HG02623 (cell line): ENCODE measurements around the gene PDE2A.

Experiments
- ATAC-seq: cut with Tn5 transposase; IDR thresholded peaks from one replicate; pipeline ENCODE4 v1.9.1; 2021; ENCODE audit warnings: moderate library complexity; ENCODE audit not compliant: unreplicated experiment

Gene PDE2A

DNA sequence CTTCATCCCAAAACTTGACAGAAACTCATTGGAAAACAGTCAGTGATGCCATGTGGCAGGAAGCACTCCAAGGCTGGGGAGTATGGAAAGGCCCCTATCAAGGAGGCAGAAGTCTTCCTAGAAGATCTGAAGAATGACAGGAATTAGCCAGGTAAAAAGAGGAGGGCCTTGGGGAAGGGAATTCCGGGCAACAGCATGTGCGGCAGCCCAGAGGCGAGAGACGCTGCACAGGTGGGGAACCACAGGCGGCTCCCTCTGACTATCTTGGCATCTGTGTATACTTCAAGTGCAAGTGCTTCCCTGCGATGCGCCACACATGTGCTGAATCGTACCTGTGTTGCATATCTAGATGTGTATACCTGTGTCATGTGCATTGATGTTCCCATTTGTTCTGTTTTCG lies 12.7 kb downstream of the PDE2A start:
- ATAC-seq: no peak

DNA sequence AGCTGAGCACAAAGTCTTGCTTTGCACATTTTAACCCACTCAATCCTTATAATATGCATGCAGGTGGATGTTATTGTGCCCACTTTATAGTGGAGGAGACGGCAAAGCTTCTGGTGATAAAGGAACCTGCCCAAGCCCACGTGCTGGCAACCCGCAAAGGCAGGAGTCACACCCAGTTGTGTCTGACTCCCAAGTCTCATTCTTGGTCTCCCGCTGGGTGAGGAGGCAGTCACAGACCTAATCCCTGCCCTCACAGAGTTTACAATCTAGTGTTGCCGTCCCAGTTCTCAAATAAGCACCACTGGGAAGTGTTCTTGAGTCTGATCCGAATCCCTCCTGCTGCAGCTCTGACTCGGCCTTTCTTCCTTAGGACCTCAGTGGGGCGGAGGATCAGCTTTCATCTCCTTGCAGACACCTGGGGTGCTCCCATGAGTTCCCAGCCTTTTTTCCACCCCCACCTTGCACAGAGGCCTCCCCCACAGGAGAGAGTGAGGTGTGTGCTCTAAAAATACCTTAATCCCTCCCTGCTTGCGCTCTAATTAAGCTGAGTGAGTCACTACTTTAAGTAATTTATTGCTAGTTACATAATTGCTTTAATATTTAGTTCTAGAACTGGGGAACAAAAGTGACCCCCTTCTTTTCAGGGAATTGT lies 15.1 kb downstream of the PDE2A start:
- ATAC-seq: no peak

DNA sequence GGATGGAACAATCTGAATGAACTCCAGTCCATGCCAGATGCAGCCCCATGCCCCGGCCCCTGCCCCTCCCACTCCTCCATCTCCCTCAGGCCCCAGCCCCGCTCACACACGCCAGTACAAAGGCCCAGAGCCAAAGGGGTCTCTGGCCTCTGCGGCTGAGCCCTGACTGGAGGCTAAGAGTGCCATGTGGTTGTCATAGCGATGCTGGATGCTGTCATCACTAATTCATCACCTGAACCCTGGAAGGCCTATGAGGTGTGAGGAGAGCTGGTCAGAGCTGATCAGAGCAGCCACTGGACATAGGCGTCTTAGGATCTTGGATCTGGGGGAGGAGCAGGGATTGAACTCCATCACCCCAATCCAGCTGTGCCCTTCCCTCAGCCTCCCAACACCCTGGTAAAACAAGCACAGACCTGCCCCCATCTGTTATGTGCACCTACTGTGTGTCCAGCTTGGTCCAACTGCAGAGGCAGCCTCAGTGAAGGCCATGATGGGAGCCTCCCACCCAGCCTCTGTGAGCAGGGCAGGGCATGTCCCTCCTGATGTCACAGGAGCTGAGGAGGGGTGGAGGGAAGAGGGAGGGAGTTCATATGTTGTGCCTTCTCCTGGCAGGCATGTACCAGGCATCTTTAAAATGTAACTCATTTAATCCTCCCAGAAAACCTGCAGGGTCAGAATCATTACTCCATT lies 16.7 kb downstream of the PDE2A start:
- no peak for ATAC-seq

DNA sequence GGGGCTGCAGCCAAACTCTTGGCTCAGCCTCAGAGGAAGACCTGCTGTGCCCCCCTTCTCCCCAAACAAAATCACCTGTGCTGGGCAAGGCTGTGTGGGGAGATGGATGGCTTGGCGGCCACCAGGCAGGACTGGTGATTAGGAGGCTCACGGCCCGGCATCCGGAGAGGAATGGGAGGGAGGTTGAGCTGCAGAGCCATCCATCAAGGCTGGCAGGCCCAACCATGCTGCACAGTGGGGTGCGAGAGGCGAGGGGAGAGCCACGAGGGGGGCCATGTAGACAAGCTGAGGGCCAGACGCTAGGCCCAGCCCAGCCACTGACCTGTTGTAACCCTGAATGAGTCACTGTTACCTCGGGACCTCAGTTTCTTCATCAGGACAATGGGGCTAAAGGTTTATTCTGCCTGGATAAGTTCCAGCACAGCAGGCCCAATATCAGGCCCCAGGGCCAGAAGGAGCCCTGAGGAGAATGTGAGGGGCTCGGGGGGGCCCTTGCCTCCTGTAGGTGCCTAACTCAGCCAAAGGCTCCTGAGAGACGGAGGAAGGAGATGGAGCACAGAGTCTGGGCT lies 18.2 kb downstream of the PDE2A start:
- ATAC-seq: no peak

DNA sequence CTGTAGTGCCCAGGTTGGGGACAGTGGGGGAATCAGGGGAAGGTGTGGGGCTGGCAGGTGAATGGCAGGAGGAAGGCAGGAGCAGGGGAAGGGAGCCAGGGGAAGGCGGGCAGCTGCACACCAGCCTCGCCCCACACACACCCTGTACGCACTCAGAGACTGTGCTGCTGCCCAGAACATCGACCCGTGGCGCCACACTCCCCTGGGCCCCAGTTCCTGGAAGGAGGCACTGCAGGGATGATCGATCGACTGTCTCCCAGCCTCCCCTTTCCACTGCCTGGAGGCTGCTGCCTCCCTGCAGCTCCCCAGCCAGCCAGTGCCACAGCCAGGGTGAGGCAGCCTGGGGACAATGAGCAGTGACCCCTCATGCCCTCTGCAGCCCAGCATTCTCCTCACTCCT lies 19.2 kb downstream of the PDE2A start:
- no peak for ATAC-seq

DNA sequence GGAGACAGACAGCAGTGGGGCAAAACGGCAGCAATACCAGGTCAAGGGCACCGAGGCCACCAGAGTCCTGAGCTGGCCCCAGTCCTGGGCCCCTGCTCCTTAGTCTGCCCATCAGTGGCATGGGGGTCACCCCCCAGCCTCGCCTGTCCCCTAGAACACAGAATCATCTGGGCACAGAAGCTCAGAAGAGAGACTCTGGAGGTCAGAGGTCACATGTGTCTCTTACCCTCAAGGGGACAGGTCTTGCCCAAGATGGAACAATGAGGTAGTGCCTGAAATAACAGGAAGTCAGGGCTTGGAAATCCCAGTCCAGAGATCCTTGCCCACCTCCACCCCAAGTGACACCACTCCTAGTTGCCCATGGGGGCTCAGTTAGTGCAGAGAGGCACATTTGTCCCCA lies 20.6 kb downstream of the PDE2A start:
- no peak for ATAC-seq

DNA sequence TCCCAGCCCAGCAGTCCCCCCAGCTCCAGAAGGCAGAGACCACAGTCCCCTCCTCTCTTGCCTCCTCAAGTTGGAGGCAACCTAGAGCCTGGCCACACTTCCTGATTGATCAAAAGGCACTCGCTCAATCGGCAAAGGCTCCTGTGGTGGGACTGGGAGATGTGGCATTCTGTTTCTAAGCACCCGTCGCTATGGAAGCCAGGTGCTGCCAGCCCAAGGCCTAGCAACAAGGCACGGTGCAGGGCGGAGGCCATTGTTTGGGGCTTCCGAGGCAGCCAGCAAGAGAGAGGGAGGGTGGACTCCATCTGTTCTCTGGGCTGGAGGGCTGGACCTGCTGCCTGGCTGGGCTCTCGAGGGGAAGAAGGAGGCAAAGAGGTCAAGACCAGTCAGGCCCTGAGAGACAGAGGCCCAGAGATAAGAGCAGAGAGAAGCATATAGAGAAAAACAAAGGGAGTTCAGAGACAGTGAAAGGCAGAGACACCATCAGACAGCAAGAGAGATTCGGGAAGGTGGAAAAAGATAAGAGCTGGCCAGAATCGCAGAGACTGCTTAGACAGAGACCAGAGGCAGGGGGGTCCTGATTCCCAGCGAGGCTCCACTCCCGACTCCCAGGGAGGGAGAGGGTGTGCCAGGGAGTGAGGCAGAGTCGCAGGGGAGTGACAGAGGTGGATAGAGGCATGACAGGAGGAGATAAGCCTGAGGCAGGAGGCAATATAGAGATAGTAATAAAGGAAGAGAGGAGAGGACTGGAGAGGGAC lies 21.2 kb downstream of the PDE2A start:
- no peak for ATAC-seq

DNA sequence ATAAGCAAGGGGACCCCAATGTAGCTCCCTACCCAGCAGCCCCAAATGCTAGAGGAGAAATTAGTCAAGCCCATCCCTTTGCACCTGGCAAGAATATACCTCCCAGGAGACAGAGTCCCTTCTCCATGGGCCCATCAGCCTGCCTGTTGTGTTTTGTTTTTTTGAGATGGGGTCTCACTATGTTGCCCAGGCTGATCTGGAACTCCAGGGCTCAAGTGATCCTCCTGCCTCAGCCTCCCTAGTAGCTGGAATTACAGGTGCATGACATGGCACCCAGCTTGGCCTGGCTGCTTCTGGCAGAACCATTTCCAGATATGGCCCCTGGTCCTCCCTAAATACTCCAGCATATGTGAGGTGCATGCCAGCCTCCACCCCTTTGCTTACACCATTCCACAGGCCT lies 22.1 kb downstream of the PDE2A start:
- ATAC-seq: no peak

DNA sequence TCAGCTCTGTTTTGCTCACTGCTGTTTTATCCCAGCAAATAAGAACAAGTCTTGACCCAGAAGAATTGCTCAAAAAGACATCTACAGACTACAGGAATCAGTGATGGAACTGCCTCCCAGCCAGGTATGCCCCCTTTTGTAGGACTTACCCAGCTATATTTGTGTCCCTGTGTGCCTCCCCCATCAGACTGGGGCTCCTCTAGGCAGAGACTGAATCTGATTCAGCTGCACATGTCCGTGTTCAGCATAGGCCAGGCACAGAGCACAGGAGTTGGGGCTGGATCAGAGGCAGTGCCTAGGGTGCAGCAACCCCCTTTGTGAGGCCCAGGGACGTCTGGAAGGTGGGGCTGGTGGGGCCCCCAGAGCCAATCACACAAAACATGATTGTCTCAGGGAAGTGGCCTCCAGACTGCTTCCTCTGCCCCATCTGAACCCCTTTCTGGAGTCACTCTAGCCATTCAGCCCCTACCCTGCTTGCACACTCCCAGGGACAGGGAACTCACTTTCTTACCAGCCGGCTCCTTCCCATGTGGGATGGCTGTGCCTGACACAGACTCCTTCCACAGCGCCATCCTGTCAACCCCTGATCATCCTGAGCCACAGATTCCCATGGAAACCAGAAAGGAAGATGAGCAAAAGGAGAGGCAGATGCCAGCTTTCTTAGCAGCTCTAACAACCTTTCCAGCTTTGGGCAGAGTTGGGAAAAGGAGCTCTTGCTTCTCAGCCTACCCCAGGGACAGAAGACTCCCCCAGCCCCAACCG lies 24.8 kb downstream of the PDE2A start:
- ATAC-seq: no peak

DNA sequence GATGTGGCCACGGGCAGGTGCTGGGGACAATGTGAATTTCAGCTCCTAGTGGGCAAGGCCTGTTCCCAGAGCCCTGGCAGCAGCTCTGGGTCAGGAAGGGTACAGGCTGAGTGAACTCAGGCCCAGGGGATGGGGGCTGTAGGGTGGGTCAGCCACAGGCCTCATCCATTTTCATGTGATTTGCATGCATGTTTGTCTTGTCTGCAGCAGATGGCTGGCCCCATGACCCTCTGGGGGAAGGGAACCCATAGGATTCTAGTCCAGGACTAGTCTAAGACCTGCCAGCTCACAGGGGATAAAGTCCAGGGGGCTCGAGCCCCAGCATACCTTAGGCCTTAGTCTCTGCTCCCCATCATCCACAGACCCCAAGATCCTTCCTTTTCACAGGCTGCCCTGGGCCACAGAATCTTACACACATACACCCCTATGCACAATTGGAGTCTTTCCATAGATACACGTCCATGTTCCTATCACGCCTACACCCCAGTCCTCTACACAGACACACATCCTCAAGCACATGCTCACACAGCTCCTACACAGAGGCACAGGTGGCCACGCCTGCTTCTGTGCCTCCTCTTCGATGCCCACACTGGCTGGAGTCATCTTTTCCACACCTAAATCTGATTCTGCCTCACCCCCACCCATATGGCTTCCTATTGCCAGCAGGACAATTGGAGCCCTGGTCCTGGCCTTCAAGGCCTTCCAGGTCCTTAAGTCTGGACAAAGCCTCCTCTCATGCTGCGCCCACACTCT lies 25.7 kb downstream of the PDE2A start:
- no peak for ATAC-seq

DNA sequence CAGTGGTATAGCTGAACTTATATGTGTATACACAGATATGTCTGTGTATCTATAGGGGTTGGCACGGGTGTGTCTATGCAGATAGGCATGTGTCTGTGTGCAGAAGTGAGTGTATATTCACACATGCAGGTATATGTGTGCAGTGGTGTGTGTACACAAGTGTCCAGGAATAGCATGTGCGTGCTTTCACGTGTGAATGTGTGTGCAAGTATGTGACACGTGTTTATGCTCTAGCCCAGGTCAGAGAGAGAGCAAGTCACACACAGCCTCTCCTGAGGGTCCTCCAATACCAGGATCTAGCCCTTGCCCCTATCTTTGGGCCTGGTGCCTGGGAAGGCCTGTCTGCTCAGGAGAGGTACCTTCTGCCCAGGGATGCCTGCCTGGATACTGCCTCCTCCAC lies 26.3 kb downstream of the PDE2A start:
- no peak for ATAC-seq

DNA sequence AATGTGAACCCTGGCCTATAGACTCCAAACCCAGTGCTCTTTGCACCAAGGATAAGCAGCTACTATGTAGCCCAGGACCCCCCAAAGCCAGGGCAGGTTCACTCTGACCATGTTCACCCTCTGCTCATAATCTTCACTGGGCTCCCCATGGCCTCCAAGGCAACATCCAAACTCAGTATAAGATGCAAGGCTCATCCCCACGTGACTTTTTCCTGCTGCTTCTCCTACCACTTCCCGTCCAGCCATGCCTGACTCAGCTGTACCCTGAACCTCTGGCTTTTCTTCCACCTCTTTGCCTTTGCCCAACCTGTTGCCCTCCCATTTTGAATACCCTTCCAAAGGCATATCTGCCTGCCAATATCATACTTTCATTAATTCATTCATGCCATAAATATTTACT lies 27.8 kb downstream of the PDE2A start:
- no peak for ATAC-seq

DNA sequence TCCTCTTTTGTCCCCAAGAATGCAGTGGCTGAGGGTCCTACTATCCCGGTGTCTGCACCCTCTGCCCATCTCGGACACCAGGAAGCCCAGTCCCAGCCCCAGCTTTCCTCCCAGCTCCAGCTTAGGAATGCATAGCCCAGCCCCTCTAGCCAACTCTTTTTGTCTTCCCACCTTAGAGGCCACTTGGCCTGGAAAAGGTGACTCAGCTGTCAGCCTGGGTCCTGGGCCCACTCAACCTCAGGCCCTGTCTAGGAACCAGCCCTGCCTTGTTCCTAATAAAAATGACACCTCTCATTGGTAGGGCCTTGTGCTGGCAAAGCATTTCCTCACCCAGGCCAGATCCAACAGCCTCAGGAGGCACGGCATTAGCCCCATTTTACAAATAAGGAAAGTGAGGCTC lies 28.2 kb downstream of the PDE2A start:
- ATAC-seq: no peak

DNA sequence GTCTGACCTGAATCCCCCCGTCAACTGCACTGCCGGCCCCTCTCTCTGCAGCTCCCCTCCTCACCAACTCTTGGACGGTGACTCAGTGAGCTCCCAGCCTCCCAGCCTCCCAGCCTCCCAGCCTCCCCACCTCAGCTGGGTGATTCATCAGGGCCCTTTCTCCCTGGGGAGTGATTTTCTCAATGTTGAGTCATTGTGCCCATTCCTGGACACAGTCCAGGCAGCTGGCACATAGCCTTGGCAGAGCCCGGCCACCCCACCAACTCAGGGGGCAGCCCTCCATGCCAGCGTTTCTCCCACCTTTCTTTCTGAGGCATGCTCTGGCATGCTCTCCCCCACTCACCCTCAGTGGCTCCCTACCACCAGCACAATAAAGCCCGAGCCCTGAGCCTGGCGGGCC lies 30.7 kb downstream of the PDE2A start:
- no peak for ATAC-seq

DNA sequence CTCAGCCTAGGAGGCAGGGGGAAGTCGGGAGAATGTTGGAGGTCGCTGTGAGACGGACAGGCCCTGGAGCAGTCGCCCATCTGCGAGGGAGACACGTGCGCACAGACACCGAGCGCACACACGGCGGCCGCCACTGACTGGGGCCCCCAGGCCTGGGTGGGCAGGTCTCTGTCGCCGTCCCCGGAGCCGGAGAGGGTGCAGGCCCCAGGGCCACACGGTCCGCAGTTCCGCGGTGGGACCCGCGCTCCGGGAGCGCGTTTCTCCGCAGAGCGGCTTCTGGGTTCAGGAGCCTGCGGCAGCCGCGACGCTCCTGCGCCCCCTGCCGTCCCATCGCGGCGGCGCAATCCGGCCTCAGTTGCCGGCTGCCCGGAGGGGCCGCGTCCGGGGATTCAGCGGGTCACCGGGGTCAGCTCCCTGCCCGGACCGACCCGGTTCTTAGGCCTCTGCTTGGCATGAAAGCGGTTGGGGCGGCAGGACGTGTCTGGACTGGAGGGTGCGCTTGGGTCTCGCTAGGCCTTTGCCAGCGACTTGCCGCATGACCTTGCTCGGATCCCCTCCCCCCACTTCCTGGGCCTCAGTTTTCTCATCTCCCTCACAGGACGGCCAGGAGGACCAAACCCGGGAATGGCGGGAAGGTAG lies 31.2 kb downstream of the PDE2A start:
- no peak for ATAC-seq

DNA sequence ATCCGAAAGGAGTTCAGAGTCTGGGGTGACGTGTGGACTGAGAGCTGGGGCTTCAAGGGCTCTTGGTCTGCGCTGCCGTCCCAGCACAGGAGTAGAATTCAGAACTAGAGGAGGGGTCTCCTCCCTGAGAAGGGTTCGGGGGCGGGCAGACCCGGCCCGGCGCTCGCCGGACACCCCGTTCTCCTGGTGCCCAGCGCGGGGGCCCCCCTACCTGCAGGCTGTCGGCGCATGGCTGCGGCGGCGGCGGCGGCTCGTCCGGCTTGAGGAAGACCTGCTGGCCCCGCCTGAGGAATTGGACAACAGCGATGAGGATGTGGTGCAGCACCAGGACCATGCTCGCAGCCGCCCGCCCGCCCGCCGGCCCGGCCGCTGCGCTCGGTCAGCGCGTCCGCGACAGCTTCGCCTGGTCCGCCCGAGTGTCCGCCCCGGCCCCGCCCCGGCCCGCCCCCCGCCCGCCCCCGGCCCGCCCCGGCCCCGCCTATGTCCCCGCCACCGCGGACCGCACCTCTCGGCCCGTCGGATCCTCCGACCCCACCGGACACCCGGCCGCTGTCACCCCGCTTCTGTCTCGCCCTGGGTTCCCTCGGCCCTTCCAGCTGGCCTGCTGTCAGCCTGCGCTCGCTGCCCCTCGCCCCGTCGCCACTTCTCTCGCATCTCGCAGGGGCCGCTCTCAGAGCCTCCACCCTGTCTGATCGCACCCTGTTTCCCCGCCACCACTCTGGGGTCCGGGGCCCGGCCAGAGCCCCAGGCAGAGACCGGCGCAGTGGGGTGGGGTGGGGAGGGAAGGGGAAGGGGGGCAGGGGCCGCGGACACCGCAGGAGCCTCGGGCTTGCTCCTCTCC lies 32.0 kb downstream of the PDE2A start:
- ATAC-seq: no peak

DNA sequence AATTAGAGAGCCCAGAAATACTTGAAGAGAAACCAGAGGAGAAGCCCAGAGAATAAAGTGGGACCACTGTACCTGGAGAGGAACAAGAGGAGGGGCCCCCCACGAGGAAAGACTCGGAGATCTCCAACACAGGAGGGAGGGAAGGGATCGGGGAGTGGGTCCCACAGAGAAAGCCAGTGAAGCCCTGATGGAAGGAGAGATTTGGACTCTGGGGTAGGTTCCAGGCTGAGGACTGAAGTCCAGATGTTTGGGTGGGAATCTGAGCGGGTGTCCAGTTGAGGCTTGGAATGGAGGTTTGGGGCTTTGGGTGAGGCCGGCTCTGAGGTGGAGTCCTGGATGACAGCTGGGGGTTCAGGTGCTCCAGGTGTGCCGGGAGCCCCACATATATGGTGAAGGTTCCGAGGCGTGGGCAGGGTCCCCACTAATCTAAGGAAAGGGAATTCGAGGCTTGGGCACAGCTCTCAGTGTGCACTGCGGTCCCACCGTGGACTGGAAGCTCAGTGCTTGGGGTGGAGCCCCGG lies 32.6 kb downstream of the PDE2A start:
- no peak for ATAC-seq

DNA sequence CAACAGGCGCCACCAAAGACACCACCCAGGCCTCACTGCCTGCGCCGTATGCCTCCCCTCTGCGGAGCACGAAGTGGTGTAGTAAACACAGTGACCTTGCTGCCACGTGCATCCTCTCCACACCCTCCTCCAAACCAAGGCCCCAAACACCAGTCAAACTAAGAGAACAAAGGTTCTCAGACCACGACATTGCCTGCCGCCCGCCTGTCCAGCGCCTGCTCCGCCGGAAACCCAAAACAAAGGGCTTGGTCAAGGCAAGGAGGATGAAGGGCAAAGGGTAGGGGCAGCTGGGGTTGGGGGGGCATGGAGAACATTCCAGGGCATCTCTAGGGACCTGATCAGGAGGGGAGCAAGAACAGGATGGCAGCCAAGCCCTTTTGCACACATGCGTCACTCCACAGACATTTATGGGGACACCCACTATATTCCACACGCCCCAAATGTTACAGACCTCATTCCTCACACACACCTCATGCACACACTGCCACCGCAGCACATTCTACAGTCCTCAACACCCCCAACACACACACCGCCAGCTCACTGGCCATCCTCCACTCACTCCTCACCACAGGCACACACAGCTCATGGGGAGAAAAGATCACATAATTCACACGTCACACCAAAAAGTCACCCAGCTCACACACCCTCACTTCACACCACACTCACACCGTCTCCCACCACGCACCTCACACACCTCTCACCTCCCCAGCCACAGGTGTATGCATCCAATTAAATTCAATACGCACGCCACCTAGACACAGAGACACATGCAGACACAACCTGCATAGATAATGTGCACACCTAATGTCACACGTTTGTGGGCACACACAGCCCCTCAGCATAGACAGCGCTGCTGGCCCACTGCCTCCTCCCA lies 34.5 kb downstream of the PDE2A start:
- ATAC-seq: no peak
